Posterior cingulate gyrus (tissue), 11 donors: ENCODE data around the gene L3MBTL2.

ENCODE experiments used
- DNase-seq, 10 donors: peaks; one replicate each; pipeline versions ENCODE4 v3.0.0 to v3.0.0-alpha.2; 2020 to 2021; ENCODE audit warnings: mixed read lengths in 3 of 10
- intact Hi-C: fragments of 100-400 bp; cut with DNase I; formaldehyde crosslinking; loops from one replicate; pipeline ENCODE4 v1.15.1; 2023

Gene L3MBTL2

GRCh38 chr22:41204066-41204465 is 1.0 kb upstream of the L3MBTL2 start:
- intact Hi-C loops, result no loop called here
- no peak for DNase-seq

- intact Hi-C loops, result no loop called here
- DNase-seq, result peak in 1 of 10 donors; percentile 24
Measured at GRCh38 chr22:41206719-41207118, 1.6 kb downstream of the L3MBTL2 start.

GRCh38 chr22:41215409-41215808 is 10.3 kb downstream of the L3MBTL2 start:
- no peak for DNase-seq
- intact Hi-C loops, result no loop called here

GRCh38 chr22:41215926-41216325 is 10.8 kb downstream of the L3MBTL2 start:
- DNase-seq, result peak in 1 of 10 donors; percentile 30
- intact Hi-C loops, result no loop called here

- DNase-seq, result peak in 1 of 10 donors; percentile 47
- intact Hi-C loops, result no loop called here
Measured at GRCh38 chr22:41216984-41217383, 11.9 kb downstream of the L3MBTL2 start.

- intact Hi-C loops, result no loop called here
- DNase-seq, result peak in 4 of 10 donors; percentile 58 to 94 (median 71)
Measured at GRCh38 chr22:41217553-41218157, 12.5 kb downstream of the L3MBTL2 start.

GRCh38 chr22:41222846-41223507 is 17.9 kb downstream of the L3MBTL2 start:
- peak in 1 of 10 donors; percentile 71 for DNase-seq
- intact Hi-C loops, result no loop called here

- DNase-seq, result peak in 1 of 10 donors; percentile 19
- intact Hi-C loops, result no loop called here
Measured at GRCh38 chr22:41223535-41223934, 18.4 kb downstream of the L3MBTL2 start.

- DNase-seq, result peak in 1 of 10 donors; percentile 56
- intact Hi-C loops, result no loop called here
Measured at GRCh38 chr22:41226723-41227655, 21.9 kb downstream of the L3MBTL2 start.

GRCh38 chr22:41229215-41229614 is 24.1 kb downstream of the L3MBTL2 start:
- intact Hi-C loops, result no loop called here
- DNase-seq, result no peak

GRCh38 chr22:41229730-41230400 is 24.8 kb downstream of the L3MBTL2 start:
- intact Hi-C loops, result no loop called here
- DNase-seq, result no peak

GRCh38 chr22:41230401-41230785 is 25.3 kb downstream of the L3MBTL2 start:
- no peak for DNase-seq
- intact Hi-C loops, result no loop called here

GRCh38 chr22:41231369-41231768 is 26.3 kb downstream of the L3MBTL2 start:
- DNase-seq, result no peak
- intact Hi-C loops, result no loop called here

- DNase-seq, result no peak
- intact Hi-C loops, result no loop called here
Measured at GRCh38 chr22:41234815-41235695, 29.9 kb downstream of the L3MBTL2 start.

GRCh38 chr22:41237036-41237706 is 32.1 kb downstream of the L3MBTL2 start:
- intact Hi-C loops, result no loop called here
- peak in 1 of 10 donors; percentile 78 for DNase-seq

GRCh38 chr22:41237707-41238569 is 32.8 kb downstream of the L3MBTL2 start:
- intact Hi-C loops, result no loop called here
- DNase-seq, result peak in 4 of 10 donors; percentile 41 to 93 (median 74)

- DNase-seq, result no peak
Measured at GRCh38 chr22:41238570-41239442, 33.7 kb downstream of the L3MBTL2 start.

More at GRCh38 chr22:41238570-41239442, 33.7 kb downstream of the L3MBTL2 start:
- intact Hi-C loops, result no loop called here
